SW480 (cell line): Measurements from ENCODE around the gene MIS12.

Experiments used
- DNase-seq: peaks from one replicate; pipeline ENCODE4 v3.0.0-alpha.2; 2016; ENCODE audit warnings: low spot score

The MIS12 gene

GRCh38 chr17:5500247-5500588 is 13.9 kb downstream of the MIS12 start:
- DNase-seq = no peak

GRCh38 chr17:5500589-5501391 is 14.4 kb downstream of the MIS12 start:
- DNase-seq = no peak

- DNase-seq = no peak
Measured at GRCh38 chr17:5501685-5502084, 15.3 kb downstream of the MIS12 start.

- no peak for DNase-seq
Measured at GRCh38 chr17:5502552-5502951, 16.2 kb downstream of the MIS12 start.

- no peak for DNase-seq
Measured at GRCh38 chr17:5506307-5506706, 19.9 kb downstream of the MIS12 start.

GRCh38 chr17:5508810-5509209 is 22.4 kb downstream of the MIS12 start:
- peak; percentile 31 for DNase-seq

- DNase-seq = no peak
Measured at GRCh38 chr17:5509482-5509881, 23.1 kb downstream of the MIS12 start.

GRCh38 chr17:5510771-5511170 is 24.4 kb downstream of the MIS12 start:
- no peak for DNase-seq

GRCh38 chr17:5511401-5512225 is 25.2 kb downstream of the MIS12 start:
- no peak for DNase-seq

GRCh38 chr17:5513628-5514027 is 27.3 kb downstream of the MIS12 start:
- no peak for DNase-seq

GRCh38 chr17:5514976-5515375 is 28.6 kb downstream of the MIS12 start:
- no peak for DNase-seq

GRCh38 chr17:5516060-5516792 is 29.9 kb downstream of the MIS12 start:
- DNase-seq = peak; percentile 71

GRCh38 chr17:5522476-5522875 is 36.1 kb downstream of the MIS12 start:
- DNase-seq = no peak

- no peak for DNase-seq
Measured at GRCh38 chr17:5523249-5523648, 36.9 kb downstream of the MIS12 start.

GRCh38 chr17:5526821-5527598 is 40.6 kb downstream of the MIS12 start:
- DNase-seq = peak; percentile 89

- DNase-seq = no peak
Measured at GRCh38 chr17:5527601-5528250, 41.4 kb downstream of the MIS12 start.

GRCh38 chr17:5530265-5531084 is 44.1 kb downstream of the MIS12 start:
- no peak for DNase-seq

- DNase-seq = no peak
Measured at GRCh38 chr17:5531085-5531418, 44.7 kb downstream of the MIS12 start.

GRCh38 chr17:5532581-5532980 is 46.2 kb downstream of the MIS12 start:
- DNase-seq = no peak

- no peak for DNase-seq
Measured at GRCh38 chr17:5533486-5534315, 47.3 kb downstream of the MIS12 start.
